ENCODE measurements around the gene CD58.

GRCh38 chr1:116481934-116482333 lies 88.9 kb downstream of the CD58 start:
- TF ChIP-seq USF1 (IDR thresholded peaks at IDR 0.05; ENCODE audit: borderline replicate concordance, low read depth) (no peak), EP300 (IDR thresholded peaks at IDR 0.05; ENCODE audit: borderline replicate concordance in 1 of 2, low read depth in 1 of 2, low read length in 1 of 2) (no peak), MAX (IDR thresholded peaks at IDR 0.05; ENCODE audit: low read depth) (no peak), JUND (IDR thresholded peaks at IDR 0.05) (no peak), USF2 (IDR thresholded peaks at IDR 0.05; ENCODE audit: borderline replicate concordance, low read depth, low read length) (no peak), CTCF (IDR thresholded peaks at IDR 0.05) (no peak), SIN3A (IDR thresholded peaks at IDR 0.05; ENCODE audit: borderline replicate concordance, low read depth, low read length) (no peak), REST (IDR thresholded peaks at IDR 0.05; ENCODE audit: low read depth, low read length) (no peak), RAD21 (IDR thresholded peaks at IDR 0.05; ENCODE audit: low read length) (no peak)
